B cell (primary cell): ENCODE results near the gene TFAP2D. TPM values are rescaled to one million over a fixed set of nuclear protein-coding genes. Genes with fewer than 3 reads are reported as not detected.

Experiments used
- ATAC-seq: fragments of 200-7000 bp; cut with Tn5 transposase; one replicate; pipeline ENCODE4 v1.10.0; 2021; ENCODE audit warnings: low read depth, mild to moderate bottlenecking, moderate number of reproducible peaks, moderate library complexity
- CTCF ChIA-PET: fragments of 350-600 bp; sonication (Branson Sonifier 250); formaldehyde crosslinking; loops from one replicate; lab custom pipeline; 2021; ENCODE audit warnings: antibody characterized with exemption, inconsistent platforms; lab: Charles Lee
- POLR2A ChIA-PET: fragments of 350-600 bp; sonication (Branson Sonifier 250); formaldehyde crosslinking; loops from one replicate; lab custom pipeline; 2021; ENCODE audit warnings: antibody characterized with exemption; lab: Charles Lee
- DNase-seq: peaks from one replicate; pipeline ENCODE4 v3.0.0; 2013
- H2AFZ ChIP-seq: 2 replicates; pipeline ENCODE4 v1.6.1; 2012; ENCODE audit warnings: mild to moderate bottlenecking, low read depth, low read length; ENCODE audit not compliant: insufficient read depth, poor library complexity, severe bottlenecking
- H3K27ac ChIP-seq, 2 donors: 1 replicate in 1 of 2; 2 replicates in 1 of 2; pipeline ENCODE4 v1.5.1; 2012 to 2013; ENCODE audit warnings: low read length in 2 of 2, mild to moderate bottlenecking in 2 of 2, moderate library complexity in 1 of 2
- H3K27me3 ChIP-seq, 4 experiments: fragments of 200-600 bp in 1 of 4; sonication (generic) in 1 of 4; replicated peaks in 1 of 4; 1 replicate in 2 of 4; 2 replicates in 2 of 4; pipeline versions ENCODE4 v1.6.1 to v1.7.0; 2013 to 2016; ENCODE audit warnings: low read length in 3 of 4, mild to moderate bottlenecking in 2 of 4, mixed read lengths in 1 of 4, moderate library complexity in 1 of 4; ENCODE audit not compliant: insufficient read depth in 4 of 4, control insufficient read depth in 3 of 4; ENCODE audit errors: control extremely low read depth in 1 of 4
- H3K36me3 ChIP-seq, 2 experiments: replicated peaks in 1 of 2; 1 replicate in 1 of 2; 2 replicates in 1 of 2; pipeline versions ENCODE4 v1.6.1 to v1.7.1; 2013; ENCODE audit warnings: low read length in 1 of 2; ENCODE audit not compliant: insufficient read depth in 2 of 2, control insufficient read depth in 1 of 2; ENCODE audit errors: control extremely low read depth in 1 of 2, extremely low read depth in 1 of 2
- H3K4me1 ChIP-seq, 2 donors: fragments of 200-600 bp in 1 of 2; sonication (generic) in 1 of 2; 1 replicate in 1 of 2; 2 replicates in 1 of 2; pipeline versions ENCODE4 v1.5.1 to v1.6.1; 2013 to 2017; ENCODE audit warnings: low read length in 2 of 2; ENCODE audit not compliant: control insufficient read depth in 2 of 2, insufficient read depth in 2 of 2
- H3K4me2 ChIP-seq: replicated peaks from 2 replicates; pipeline ENCODE3; 2012; ENCODE audit warnings: mild to moderate bottlenecking, low read depth, low read length; ENCODE audit not compliant: poor library complexity, severe bottlenecking
- H3K4me3 ChIP-seq, 5 experiments: fragments of 200-600 bp in 1 of 5; sonication (generic) in 1 of 5; 1 replicate in 3 of 5; 2 replicates in 2 of 5; pipeline versions ENCODE4 v1.5.1 to v1.7.0; 2011 to 2016; ENCODE audit warnings: low read length in 4 of 5, mild to moderate bottlenecking in 4 of 5, low read depth in 2 of 5, control low read depth in 1 of 5, moderate library complexity in 1 of 5; ENCODE audit not compliant: insufficient read depth in 1 of 5; ENCODE audit errors: control extremely low read depth in 1 of 5, extremely low read depth in 1 of 5
- H3K79me2 ChIP-seq: fragments of 200-600 bp; sonication (generic); one replicate; pipeline ENCODE4 v1.6.0; 2016; ENCODE audit warnings: low read length; ENCODE audit not compliant: control insufficient read depth, insufficient read depth
- H3K9ac ChIP-seq: fragments of 200-600 bp; sonication (generic); 2 replicates; pipeline ENCODE4 v1.6.1; 2017; ENCODE audit warnings: mild to moderate bottlenecking, low read length, moderate library complexity
- H3K9me3 ChIP-seq, 3 donors: one replicate each; pipeline versions ENCODE4 v1.6.1 to v1.7.1; 2013; ENCODE audit warnings: low read length in 2 of 3; ENCODE audit not compliant: control insufficient read depth in 2 of 3, insufficient read depth in 1 of 3; ENCODE audit errors: control extremely low read depth in 1 of 3
- H4K20me1 ChIP-seq: 2 replicates; pipeline ENCODE4 v1.6.0; 2012; ENCODE audit warnings: mild to moderate bottlenecking, low read length; ENCODE audit not compliant: insufficient read depth, control insufficient read depth, poor library complexity, severe bottlenecking
- H3K27ac Mint-ChIP-seq: one replicate; pipeline ENCODE4 v1.8.0; 2021; ENCODE audit warnings: mixed read lengths
- H3K27me3 Mint-ChIP-seq: one replicate; pipeline ENCODE4 v1.8.0; 2021; ENCODE audit warnings: mixed read lengths
- H3K4me1 Mint-ChIP-seq: one replicate; pipeline ENCODE4 v1.8.0; 2021; ENCODE audit warnings: mixed read lengths
- H3K4me3 Mint-ChIP-seq: one replicate; pipeline ENCODE4 v1.8.0; 2021; ENCODE audit warnings: mixed read lengths
- H3K9me3 Mint-ChIP-seq: one replicate; pipeline ENCODE4 v1.8.0; 2022; ENCODE audit warnings: mixed read lengths; ENCODE audit not compliant: insufficient read depth
- EZH2 ChIP-seq: IDR thresholded peaks from 2 replicates; pipeline ENCODE4 v1.6.1; 2012; ENCODE audit warnings: borderline replicate concordance, low read depth, mild to moderate bottlenecking, moderate library complexity, low read length; ENCODE audit not compliant: insufficient read depth, poor library complexity, severe bottlenecking
- WGBS: methylation state at CpG from one replicate; pipeline ENCODE4 v1.1.5; 2013; ENCODE audit warnings: missing lambda C conversion rate; ENCODE audit not compliant: insufficient coverage; 5-methylcytosine and 5-hydroxymethylcytosine counted together
- intact Hi-C: fragments of 100-400 bp; cut with micrococcal nuclease; formaldehyde crosslinking; loops from one replicate; pipeline ENCODE4 v1.10.0; 2022
- polyA plus RNA-seq: library from polyadenylated mRNA; depleted of rRNA; stranded (reverse); fragments of >200 nt; gene quantifications from 2 replicates; pipeline ENCODE4 v1.2.3, GENCODE V29; 2012
- total RNA-seq, 2 donors: library from RNA; stranded (reverse); fragments of 120-200 nt in 1 of 2; gene quantifications; 1 replicate in 1 of 2; 2 replicates in 1 of 2; pipeline versions ENCODE4 v1.2.3 to v1.2.4, GENCODE V29; 2013 to 2022
- TF ChIP-seq, protein P1 (sequence below): fragments of 200-600 bp; IDR thresholded peaks from one replicate; pipeline ENCODE4 v1.8.0; 2022; ENCODE audit warnings: antibody characterized with exemption, mild to moderate bottlenecking

Gene TFAP2D
- total and polyA plus RNA-seq, 2 donors (not counting 1 experiment from before 2014, with no cell fraction given), result not detected

GRCh38 chr6:50722829-50723554 lies 9.7 kb downstream of the TFAP2D start:
- TF ChIP-seq, protein P1, sequence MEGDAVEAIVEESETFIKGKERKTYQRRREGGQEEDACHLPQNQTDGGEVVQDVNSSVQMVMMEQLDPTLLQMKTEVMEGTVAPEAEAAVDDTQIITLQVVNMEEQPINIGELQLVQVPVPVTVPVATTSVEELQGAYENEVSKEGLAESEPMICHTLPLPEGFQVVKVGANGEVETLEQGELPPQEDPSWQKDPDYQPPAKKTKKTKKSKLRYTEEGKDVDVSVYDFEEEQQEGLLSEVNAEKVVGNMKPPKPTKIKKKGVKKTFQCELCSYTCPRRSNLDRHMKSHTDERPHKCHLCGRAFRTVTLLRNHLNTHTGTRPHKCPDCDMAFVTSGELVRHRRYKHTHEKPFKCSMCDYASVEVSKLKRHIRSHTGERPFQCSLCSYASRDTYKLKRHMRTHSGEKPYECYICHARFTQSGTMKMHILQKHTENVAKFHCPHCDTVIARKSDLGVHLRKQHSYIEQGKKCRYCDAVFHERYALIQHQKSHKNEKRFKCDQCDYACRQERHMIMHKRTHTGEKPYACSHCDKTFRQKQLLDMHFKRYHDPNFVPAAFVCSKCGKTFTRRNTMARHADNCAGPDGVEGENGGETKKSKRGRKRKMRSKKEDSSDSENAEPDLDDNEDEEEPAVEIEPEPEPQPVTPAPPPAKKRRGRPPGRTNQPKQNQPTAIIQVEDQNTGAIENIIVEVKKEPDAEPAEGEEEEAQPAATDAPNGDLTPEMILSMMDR, result no peak
- TF ChIP-seq EZH2, result no peak
- peaks cover 0 to 38% (median 27%) of the 10 kb centered on the region in 4 experiments for H3K27me3 ChIP-seq
- H3K4me3 ChIP-seq, result no peak overlapping the region
- ChIA-PET CTCF (no interaction called here), POLR2A (no interaction called here)
- H3K4me1 ChIP-seq, result no peaks in the 10 kb centered on the region
- H4K20me1 ChIP-seq, result no peaks in the 10 kb centered on the region
- Mint-ChIP-seq H3K9me3 (no peaks in the 10 kb centered on the region), H3K4me1 (peaks cover 2% of the 10 kb centered on the region), H3K27me3 (peaks cover 68% of the 10 kb centered on the region), H3K4me3 (no peak overlapping the region), H3K27ac (no peak overlapping the region)
- no peaks in the 10 kb centered on the region for H3K79me2 ChIP-seq
- no peak for DNase-seq
- intact Hi-C loops, result no loop called here
- H3K27ac ChIP-seq, result no peak overlapping the region
- no peaks in the 10 kb centered on the region for H3K36me3 ChIP-seq
- no peak overlapping the region for H3K4me2 ChIP-seq
- peaks cover 0 to 19% (median 4%) of the 10 kb centered on the region in 3 donors for H3K9me3 ChIP-seq
- H2AFZ ChIP-seq, result no peak overlapping the region
- ATAC-seq, result no peak
- no peak overlapping the region for H3K9ac ChIP-seq
- 18% methylated on average over 14 of the region's 24 CpGs for WGBS

DNA sequence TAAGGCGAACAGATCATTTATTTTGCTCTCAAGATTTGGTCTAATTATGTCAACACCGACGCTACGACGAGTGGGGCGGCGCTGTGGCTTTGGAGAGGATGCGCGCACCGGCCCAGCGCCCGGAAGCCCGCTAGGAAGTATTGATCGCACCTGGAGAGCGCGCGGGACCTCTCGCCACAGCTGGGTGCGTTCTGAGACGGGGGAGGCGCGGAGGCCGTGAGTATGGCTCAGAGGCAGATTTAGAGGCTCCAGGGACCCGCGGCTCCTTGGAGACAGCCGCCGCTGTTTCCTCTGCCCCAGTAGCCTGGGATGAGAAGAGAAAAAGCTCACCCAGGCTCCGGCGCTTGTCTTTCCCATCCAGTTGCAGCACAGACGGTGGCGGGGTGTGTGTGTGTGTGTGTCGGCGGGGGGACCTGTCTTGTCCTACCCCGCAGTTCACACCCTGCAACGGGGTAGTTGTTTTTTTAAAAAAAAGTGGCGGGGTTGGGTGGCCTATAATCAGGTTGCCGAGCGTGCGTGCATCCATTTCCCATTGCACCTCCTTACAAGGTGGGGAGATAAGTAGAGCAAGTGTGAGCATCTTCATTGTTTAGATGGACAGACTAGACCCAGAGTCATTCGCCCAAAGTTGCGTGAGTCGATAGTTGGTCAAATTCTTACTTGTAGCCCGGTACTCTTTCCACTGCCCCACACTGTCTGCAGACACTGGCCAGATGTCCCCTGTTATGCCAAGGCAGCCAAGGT lies 11.2 kb downstream of the TFAP2D start:
- no peak for ATAC-seq
- Mint-ChIP-seq H3K27me3 (peaks cover 57% of the 10 kb centered on the region), H3K4me1 (peaks cover 2% of the 10 kb centered on the region), H3K4me3 (no peak overlapping the region), H3K27ac (no peak overlapping the region), H3K9me3 (peaks cover 3% of the 10 kb centered on the region)
- TF ChIP-seq EZH2, result no peak
- TF ChIP-seq, protein P1, result no peak
- Histone ChIP-seq H3K79me2 (no peaks in the 10 kb centered on the region), H3K4me1 (no peaks in the 10 kb centered on the region), H4K20me1 (no peaks in the 10 kb centered on the region), H3K9ac (no peak overlapping the region), H3K9me3 (peaks cover 0 to 19% (median 4%) of the 10 kb centered on the region in 3 donors), H3K4me2 (no peak overlapping the region), H3K27me3 (peaks cover 0 to 37% (median 25%) of the 10 kb centered on the region in 4 experiments), H3K4me3 (no peak overlapping the region), H3K36me3 (no peaks in the 10 kb centered on the region), H3K27ac (no peak overlapping the region), H2AFZ (no peak overlapping the region)
- no peak for DNase-seq
- ChIA-PET CTCF (no interaction called here), POLR2A (no interaction called here)
- WGBS, result 10% methylated on average over 35 of the region's 43 CpGs
- intact Hi-C loops, result no loop called here
